Progenitor cell of endocrine pancreas (in vitro differentiated cells): ENCODE measurements around the gene RASA4B. TPM values are rescaled to one million over a fixed set of nuclear protein-coding genes. Genes with fewer than 3 reads are reported as not detected.
A peak's percentile ranks its signal among the peaks of the same experiment; 100 is the strongest.

Source experiments
- DNase-seq: peaks from one replicate; pipeline ENCODE4 v3.0.0; 2021; ENCODE audit warnings: low spot score; ENCODE audit not compliant: unreplicated experiment
- H3K27ac Mint-ChIP-seq: 2 replicates; pipeline ENCODE4 v1.8.0; 2021; ENCODE audit warnings: mild to moderate bottlenecking, moderate library complexity, mixed read lengths
- H3K27me3 Mint-ChIP-seq: 2 replicates; pipeline ENCODE4 v1.8.0; 2021; ENCODE audit warnings: mixed read lengths
- H3K36me3 Mint-ChIP-seq: 2 replicates; pipeline ENCODE4 v1.8.0; 2022; ENCODE audit warnings: mixed read lengths; ENCODE audit not compliant: insufficient read depth
- H3K4me1 Mint-ChIP-seq: 2 replicates; pipeline ENCODE4 v1.8.0; 2021; ENCODE audit warnings: low read depth, mixed read lengths
- H3K4me3 Mint-ChIP-seq: 2 replicates; pipeline ENCODE4 v1.8.0; 2021; ENCODE audit warnings: low read depth, mild to moderate bottlenecking, moderate library complexity, mixed read lengths
- H3K9me3 Mint-ChIP-seq: 2 replicates; pipeline ENCODE4 v1.8.0; 2021; ENCODE audit warnings: low read depth, mixed read lengths
- CTCF ChIP-seq: fragments of 200-600 bp; sonication (generic); IDR thresholded peaks from one replicate; pipeline ENCODE4 v1.5.0; 2021; ENCODE audit warnings: antibody characterized with exemption, mild to moderate bottlenecking; ENCODE audit not compliant: unreplicated experiment
- total RNA-seq: library from RNA; stranded (reverse); gene quantifications from 2 replicates; pipeline ENCODE4 v1.2.1, GENCODE V29; 2021

Gene RASA4B
- total RNA-seq, 1 donor from 2014 or later = 10.8 TPM

DNA sequence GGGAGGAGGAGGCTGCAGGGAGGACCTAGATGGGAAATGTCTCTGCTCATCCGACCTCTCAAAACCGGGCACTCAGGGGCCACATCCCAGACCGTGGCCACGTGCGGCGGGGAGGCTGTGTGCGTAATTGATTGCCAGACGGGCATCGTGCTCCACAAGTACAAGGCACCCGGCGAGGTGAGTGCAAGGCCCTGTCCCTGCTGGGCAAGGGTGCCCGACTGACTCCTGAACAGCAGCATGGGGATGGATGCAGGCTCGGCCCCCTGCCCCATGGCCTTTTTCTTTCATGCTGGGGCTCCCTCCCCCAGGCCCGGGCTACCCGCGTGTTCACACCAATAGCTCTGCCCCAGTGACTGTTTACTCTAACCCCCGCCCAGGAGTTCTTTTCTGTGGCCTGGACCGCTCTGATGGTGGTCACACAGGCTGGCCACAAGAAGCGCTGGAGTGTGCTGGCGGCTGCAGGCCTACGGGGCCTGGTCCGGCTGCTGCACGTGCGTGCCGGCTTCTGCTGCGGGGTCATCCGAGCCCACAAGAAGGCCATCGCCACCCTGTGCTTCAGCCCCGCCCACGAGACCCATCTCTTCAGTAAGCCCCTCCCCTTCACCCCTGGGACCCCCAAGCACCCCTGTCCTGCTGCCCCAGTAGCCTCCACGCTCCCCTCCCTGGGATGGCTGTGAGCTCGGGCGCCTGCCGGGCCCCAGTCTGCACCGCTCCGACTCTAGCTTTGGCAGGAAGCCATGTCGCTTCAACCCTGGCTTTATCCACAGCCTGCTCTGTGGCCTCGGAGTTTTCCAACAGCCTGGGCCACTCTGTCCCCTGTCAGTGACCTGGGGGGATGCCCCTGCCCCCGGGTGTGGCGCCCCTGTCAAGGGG, 48.9 kb downstream of the RASA4B start:
- Mint-ChIP-seq H3K36me3 (peaks cover 5% of the 10 kb centered on the region), H3K27ac (no peak overlapping the region), H3K27me3 (no peaks in the 10 kb centered on the region), H3K9me3 (no peaks in the 10 kb centered on the region), H3K4me3 (no peak overlapping the region), H3K4me1 (peaks cover 11% of the 10 kb centered on the region)
- no peak for DNase-seq
- TF ChIP-seq CTCF = no peak

DNA sequence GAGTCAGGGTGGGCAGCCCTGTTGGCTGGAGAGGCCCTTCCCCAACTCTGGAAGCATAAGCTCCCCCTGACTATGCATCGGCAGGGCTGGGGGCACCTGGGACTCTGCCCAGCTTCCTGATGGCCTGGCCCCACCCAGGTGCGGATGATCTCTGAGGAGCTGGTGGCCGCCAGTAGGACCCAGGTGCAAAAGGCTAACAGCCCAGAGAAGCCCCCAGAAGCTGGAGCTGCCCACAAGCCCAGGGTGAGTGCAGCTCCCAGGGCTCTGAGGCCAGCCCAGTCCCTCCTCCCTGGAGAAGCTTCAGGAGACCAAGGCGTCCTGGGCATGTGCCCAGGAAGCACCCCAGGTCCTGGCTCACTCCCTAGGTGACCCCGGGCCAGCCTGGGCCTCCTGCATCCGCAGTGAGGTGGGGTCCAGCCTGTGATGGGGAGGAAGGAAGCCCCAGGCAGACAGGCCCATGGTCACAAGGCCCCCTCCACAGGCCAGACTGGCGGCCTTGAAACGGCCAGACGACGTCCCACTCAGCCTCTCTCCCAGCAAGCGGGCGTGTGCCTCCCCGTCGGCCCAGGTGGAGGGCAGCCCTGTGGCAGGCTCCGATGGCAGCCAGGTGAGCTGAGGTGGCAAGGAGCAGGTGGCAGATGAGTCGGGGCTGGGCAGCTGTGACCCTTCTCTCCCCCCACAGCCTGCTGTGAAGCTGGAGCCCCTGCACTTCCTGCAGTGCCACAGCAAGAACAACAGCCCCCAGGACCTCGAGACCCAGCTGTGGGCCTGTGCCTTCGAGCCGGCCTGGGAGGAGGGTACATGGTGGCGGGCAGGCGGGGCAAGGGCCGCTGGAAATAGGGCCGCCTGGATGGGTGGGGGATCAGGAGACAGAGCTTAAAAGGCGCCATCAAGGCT, 49.7 kb downstream of the RASA4B start:
- no peak for TF ChIP-seq CTCF

DNA sequence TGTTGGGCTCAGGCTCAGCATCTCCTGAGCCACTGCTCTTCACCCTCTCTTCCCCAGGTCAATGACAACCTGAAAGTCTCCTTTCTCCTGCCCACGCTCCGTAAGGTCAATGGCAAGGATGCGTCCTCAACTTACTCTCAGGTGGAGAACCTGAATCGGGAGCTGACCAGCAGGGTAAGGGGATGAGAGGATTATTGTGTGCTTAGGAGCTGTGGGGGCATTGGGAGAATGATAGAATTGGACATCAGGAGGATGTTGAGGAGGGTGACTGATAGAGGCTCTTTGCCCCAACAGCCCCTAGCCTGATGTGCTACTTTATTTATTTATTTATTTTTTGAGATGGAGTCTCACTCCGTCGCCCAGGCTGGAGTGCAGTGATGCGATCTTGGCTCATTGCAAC, 51.5 kb downstream of the RASA4B start:
- TF ChIP-seq CTCF = no peak
- H3K4me3 Mint-ChIP-seq = peak overlapping the region; percentile 96
- H3K27me3 Mint-ChIP-seq = no peaks in the 10 kb centered on the region
- no peaks in the 10 kb centered on the region for H3K9me3 Mint-ChIP-seq
- H3K4me1 Mint-ChIP-seq = peaks cover 12% of the 10 kb centered on the region
- peaks cover 2% of the 10 kb centered on the region for H3K36me3 Mint-ChIP-seq
- no peak overlapping the region for H3K27ac Mint-ChIP-seq
- DNase-seq = no peak

More for the DNA sequence above, 49.7 kb downstream of the RASA4B start:
- DNase-seq = no peak
- H3K4me3 Mint-ChIP-seq = no peak overlapping the region
- H3K9me3 Mint-ChIP-seq = no peaks in the 10 kb centered on the region
- no peaks in the 10 kb centered on the region for H3K27me3 Mint-ChIP-seq
- no peak overlapping the region for H3K27ac Mint-ChIP-seq
- peaks cover 5% of the 10 kb centered on the region for H3K36me3 Mint-ChIP-seq
- peaks cover 12% of the 10 kb centered on the region for H3K4me1 Mint-ChIP-seq

DNA sequence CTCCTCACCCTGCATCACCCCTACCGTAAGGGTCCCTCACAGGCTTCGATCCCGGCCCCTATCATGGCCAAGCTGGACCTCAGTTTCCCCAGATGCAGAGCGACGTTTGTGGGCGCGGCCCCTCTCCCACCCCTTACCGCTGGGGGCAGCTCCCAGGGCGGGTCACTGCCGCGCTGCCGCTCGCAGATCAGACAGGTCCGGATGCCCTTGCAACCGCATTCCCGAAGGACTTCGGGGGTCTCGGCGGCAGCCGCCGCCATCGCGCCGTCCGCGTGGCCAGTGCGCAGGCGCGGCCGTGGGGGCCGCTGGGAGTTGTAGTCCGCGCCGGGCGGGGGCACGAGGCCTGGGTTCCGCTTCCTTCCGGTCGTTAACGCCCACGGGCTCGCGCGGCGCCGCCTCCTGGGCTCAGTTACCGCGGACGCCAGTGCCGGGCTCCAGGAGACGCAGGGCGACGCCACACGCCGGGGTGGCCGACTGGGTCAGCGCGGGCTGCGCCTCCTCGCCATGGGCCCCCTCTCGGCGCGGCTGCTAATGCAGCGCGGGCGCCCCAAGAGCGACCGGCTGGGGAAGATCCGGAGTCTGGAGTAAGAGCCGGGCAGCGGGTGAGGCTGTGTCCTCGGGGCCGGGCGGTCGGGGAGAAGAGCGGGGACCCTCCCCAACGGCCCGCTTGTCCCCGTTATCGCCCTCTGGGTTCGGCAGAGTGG, 52.8 kb downstream of the RASA4B start, which contains the start of the genes ALKBH4 and LRWD1:
ALKBH4 (minus strand) TSS at position 287 of the 704 bp plus-strand sequence; CDS start at position 260, 27 bp downstream.
LRWD1 (plus strand) TSS at position 408 of the 704 bp plus-strand sequence; CDS start at position 505, 97 bp downstream.
- peak within 1 kb of the TSS; percentile 96 for H3K4me3 Mint-ChIP-seq
- peaks cover 2% of the 10 kb centered on the region for H3K36me3 Mint-ChIP-seq
- no peaks in the 10 kb centered on the region for H3K27me3 Mint-ChIP-seq
- peaks cover 12% of the 10 kb centered on the region for H3K4me1 Mint-ChIP-seq
- H3K27ac Mint-ChIP-seq = peak within 1 kb of the TSS; percentile 93
- H3K9me3 Mint-ChIP-seq = no peaks in the 10 kb centered on the region
- DNase-seq = peak; percentile 92
- TF ChIP-seq CTCF = peak; percentile 34
